ENCODE data around the gene AURKA. TPM values are rescaled to one million over a fixed set of nuclear protein-coding genes. Genes with fewer than 3 reads are reported as not detected.

The AURKA gene
- total and polyA plus RNA-seq, 2 experiments from 2014 or later = 75.8 to 82.0 TPM

- Histone ChIP-seq H3K36me3 (ENCODE audit: insufficient read depth) (no peaks in the 10 kb centered on the region), H3K9me2 (ENCODE audit: insufficient read depth) (no peaks in the 10 kb centered on the region), H2AFZ (no peak overlapping the region), H4K20me1 (replicated peaks; ENCODE audit: insufficient read depth) (no peaks in the 10 kb centered on the region), H3K4me3 (no peak overlapping the region), H3K4me1 (ENCODE audit: insufficient read depth) (no peaks in the 10 kb centered on the region), H3K4me2 (peak overlapping the region; percentile 44; the same call in 1 of the 2 replicates), H3K27me3 (ENCODE audit: insufficient read depth) (peaks cover 16% of the 10 kb centered on the region; the same call in 1 of the 2 replicates), H3K79me2 (replicated peaks; ENCODE audit: insufficient read depth) (no peaks in the 10 kb centered on the region), H3F3A (replicated peaks; ENCODE audit: low read depth) (no peaks in the 10 kb centered on the region), H3K27ac (ENCODE audit: low read depth) (no peak overlapping the region)
- no peaks in the 10 kb centered on the region for H3K36me3 Mint-ChIP-seq (ENCODE audit: low read depth)
- no peak for TF ChIP-seq JUNB (IDR thresholded peaks at IDR 0.05; ENCODE audit: unreplicated experiment)
- no peak for TF ChIP-seq EZH2 (IDR thresholded peaks at IDR 0.05; ENCODE audit: low read depth, unreplicated experiment)
- TF ChIP-seq ZNF462 (CRISPR knock-in tag; IDR thresholded peaks at IDR 0.05) = no peak
- TF ChIP-seq NANOG (IDR thresholded peaks at IDR 0.05; ENCODE audit: borderline replicate concordance) = no peak
- DNase-seq (ENCODE audit: low spot score) (no peak), ATAC-seq (no peak)
- H3K27ac Mint-ChIP-seq = no peak overlapping the region
- H3K27me3 Mint-ChIP-seq (ENCODE audit: insufficient read depth, low read depth, poor library complexity) = peaks cover 35% of the 10 kb centered on the region
- H3K4me3 Mint-ChIP-seq = no peak overlapping the region
- peaks cover 15% of the 10 kb centered on the region for H3K4me1 Mint-ChIP-seq
- no peaks in the 10 kb centered on the region for H3K9me3 Mint-ChIP-seq
These were observed 30.2 kb upstream of the AURKA start for GRCh38 chr20:56422076-56422823.
